IPS DF 6.9 (cell line): Measurements from ENCODE around the gene NKG7.

Experiments used
- DNase-seq: peaks from one replicate; pipeline ENCODE4 v3.0.0-alpha.2; 2013; ENCODE audit warnings: low read depth, low spot score
- H3K27ac ChIP-seq: one replicate; pipeline ENCODE4 v1.5.1; 2013; ENCODE audit warnings: low read length, control low read depth
- H3K27me3 ChIP-seq: 2 replicates; pipeline ENCODE4 v1.6.1; 2013; ENCODE audit warnings: mild to moderate bottlenecking, low read length; ENCODE audit not compliant: control insufficient read depth, insufficient read depth
- H3K36me3 ChIP-seq: 2 replicates; pipeline ENCODE4 v1.6.1; 2013; ENCODE audit warnings: low read length; ENCODE audit not compliant: control insufficient read depth, insufficient read depth
- H3K4me1 ChIP-seq: 2 replicates; pipeline ENCODE4 v1.6.1; 2013; ENCODE audit warnings: low read length; ENCODE audit not compliant: control insufficient read depth, insufficient read depth
- H3K4me3 ChIP-seq: 2 replicates; pipeline ENCODE4 v1.5.1; 2013; ENCODE audit warnings: mild to moderate bottlenecking, low read length
- H3K9me3 ChIP-seq: 2 replicates; pipeline ENCODE4 v1.6.1; 2013; ENCODE audit warnings: low read length, inconsistent platforms; ENCODE audit not compliant: control insufficient read depth, insufficient read depth
- WGBS: extraction: QIAGEN DNeasy Blood & Tissue Kit; methylation state at CpG from one replicate; pipeline ENCODE4 v1.1.7; 2013; ENCODE audit warnings: mixed read lengths, missing lambda C conversion rate; ENCODE audit not compliant: insufficient read length, insufficient coverage; 5-methylcytosine and 5-hydroxymethylcytosine counted together

Gene NKG7

GRCh38 chr19:51359294-51359693 is 13.2 kb downstream of the NKG7 start:
- no peaks in the 10 kb centered on the region for H3K36me3 ChIP-seq
- no CpG with 5 or more reads among the region's 4 CpGs for WGBS
- H3K4me1 ChIP-seq = peaks cover 1% of the 10 kb centered on the region; the same call in 1 of the 2 replicates
- H3K9me3 ChIP-seq = no peaks in the 10 kb centered on the region
- no peak overlapping the region for H3K27ac ChIP-seq
- no peak for DNase-seq
- H3K27me3 ChIP-seq = no peaks in the 10 kb centered on the region
- H3K4me3 ChIP-seq = no peak overlapping the region

- no peak overlapping the region for H3K4me3 ChIP-seq
- no peak overlapping the region for H3K27ac ChIP-seq
- H3K9me3 ChIP-seq = no peaks in the 10 kb centered on the region
- no peaks in the 10 kb centered on the region for H3K27me3 ChIP-seq
- H3K4me1 ChIP-seq = peaks cover 4% of the 10 kb centered on the region; the same call in 1 of the 2 replicates
- no peak for DNase-seq
- no CpG with 5 or more reads among the region's 7 CpGs for whole genome bisulfite sequencing
- H3K36me3 ChIP-seq = no peaks in the 10 kb centered on the region
Observed at GRCh38 chr19:51357952-51358351, 14.5 kb downstream of the NKG7 start.

GRCh38 chr19:51356159-51356801 is 16.2 kb downstream of the NKG7 start:
- H3K4me3 ChIP-seq = no peak overlapping the region
- no CpG with 5 or more reads among the region's 10 CpGs for WGBS
- H3K9me3 ChIP-seq = no peaks in the 10 kb centered on the region
- no peaks in the 10 kb centered on the region for H3K27me3 ChIP-seq
- DNase-seq = no peak
- H3K4me1 ChIP-seq = peaks cover 4% of the 10 kb centered on the region; the same call in 1 of the 2 replicates
- H3K27ac ChIP-seq = no peak overlapping the region
- H3K36me3 ChIP-seq = peaks cover 2% of the 10 kb centered on the region; the same call in 1 of the 2 replicates

GRCh38 chr19:51354742-51355148 is 17.7 kb downstream of the NKG7 start:
- Histone ChIP-seq H3K9me3 (no peaks in the 10 kb centered on the region), H3K4me3 (no peak overlapping the region)
- no CpG with 5 or more reads among the region's 8 CpGs for whole genome bisulfite sequencing

GRCh38 chr19:51354103-51354741 is 18.2 kb downstream of the NKG7 start:
- Histone ChIP-seq H3K4me1 (peaks cover 4% of the 10 kb centered on the region; the same call in 1 of the 2 replicates), H3K36me3 (peaks cover 3% of the 10 kb centered on the region; the same call in 1 of the 2 replicates), H3K9me3 (no peaks in the 10 kb centered on the region), H3K27ac (no peak overlapping the region), H3K4me3 (no peak overlapping the region), H3K27me3 (no peaks in the 10 kb centered on the region)
- no CpG with 5 or more reads among the region's 12 CpGs for WGBS
- no peak for DNase-seq

More at GRCh38 chr19:51354742-51355148, 17.7 kb downstream of the NKG7 start:
- H3K4me1 ChIP-seq = peaks cover 4% of the 10 kb centered on the region; the same call in 1 of the 2 replicates
- no peak overlapping the region for H3K27ac ChIP-seq
- DNase-seq = no peak
- H3K36me3 ChIP-seq = peaks cover 3% of the 10 kb centered on the region; the same call in 1 of the 2 replicates
- no peaks in the 10 kb centered on the region for H3K27me3 ChIP-seq

- Histone ChIP-seq H3K4me1 (peaks cover 4% of the 10 kb centered on the region; the same call in 1 of the 2 replicates), H3K4me3 (no peak overlapping the region), H3K27ac (no peak overlapping the region), H3K9me3 (no peaks in the 10 kb centered on the region), H3K36me3 (peaks cover 3% of the 10 kb centered on the region; the same call in 1 of the 2 replicates), H3K27me3 (no peaks in the 10 kb centered on the region)
- DNase-seq = no peak
- WGBS = no CpG with 5 or more reads among the region's 16 CpGs
Observed at GRCh38 chr19:51352783-51353360, 19.6 kb downstream of the NKG7 start.

- Histone ChIP-seq H3K4me1 (peaks cover 4% of the 10 kb centered on the region; the same call in 1 of the 2 replicates), H3K27ac (no peak overlapping the region), H3K9me3 (no peaks in the 10 kb centered on the region), H3K36me3 (peaks cover 3% of the 10 kb centered on the region; the same call in 1 of the 2 replicates), H3K27me3 (no peaks in the 10 kb centered on the region), H3K4me3 (no peak overlapping the region)
- no CpG with 5 or more reads among the region's 11 CpGs for WGBS
- no peak for DNase-seq
Observed at GRCh38 chr19:51351266-51351990, 21.0 kb downstream of the NKG7 start.

GRCh38 chr19:51347209-51347928 is 25.1 kb downstream of the NKG7 start:
- DNase-seq = no peak
- H3K36me3 ChIP-seq = peaks cover 3% of the 10 kb centered on the region; the same call in 1 of the 2 replicates
- H3K27me3 ChIP-seq = no peaks in the 10 kb centered on the region
- no peak overlapping the region for H3K27ac ChIP-seq
- H3K4me1 ChIP-seq = peaks cover 2% of the 10 kb centered on the region; the same call in 1 of the 2 replicates
- H3K9me3 ChIP-seq = no peaks in the 10 kb centered on the region
- no peak overlapping the region for H3K4me3 ChIP-seq
- WGBS = no CpG with 5 or more reads among the region's 10 CpGs

- Histone ChIP-seq H3K27ac (no peak overlapping the region), H3K36me3 (peaks cover 3% of the 10 kb centered on the region; the same call in 1 of the 2 replicates)
- DNase-seq = no peak
Observed at GRCh38 chr19:51346742-51347141, 25.7 kb downstream of the NKG7 start.

More at GRCh38 chr19:51346742-51347141, 25.7 kb downstream of the NKG7 start:
- Histone ChIP-seq H3K4me3 (no peak overlapping the region), H3K4me1 (peaks cover 8% of the 10 kb centered on the region), H3K27me3 (no peaks in the 10 kb centered on the region), H3K9me3 (no peaks in the 10 kb centered on the region)
- no CpG with 5 or more reads among the region's 17 CpGs for WGBS
